GM08714 (cell line): Measurements from ENCODE around the gene HOXA5.

Experiments used
- H3K4me3 ChIP-seq: fragments of 200-500 bp; sonication (Bioruptor generic); 2 replicates; pipeline ENCODE4 v1.5.1; 2014; ENCODE audit warnings: mild to moderate bottlenecking, low read length, inconsistent platforms
- ZNF274 ChIP-seq: IDR thresholded peaks from 2 replicates; pipeline ENCODE4 v1.6.1; 2012; ENCODE audit warnings: mild to moderate bottlenecking, low read depth, low read length

HOXA5 gene

GRCh38 chr7:27093184-27093895, 50.1 kb downstream of the HOXA5 start:
- no peak overlapping the region for H3K4me3 ChIP-seq
- no peak for TF ChIP-seq ZNF274

DNA sequence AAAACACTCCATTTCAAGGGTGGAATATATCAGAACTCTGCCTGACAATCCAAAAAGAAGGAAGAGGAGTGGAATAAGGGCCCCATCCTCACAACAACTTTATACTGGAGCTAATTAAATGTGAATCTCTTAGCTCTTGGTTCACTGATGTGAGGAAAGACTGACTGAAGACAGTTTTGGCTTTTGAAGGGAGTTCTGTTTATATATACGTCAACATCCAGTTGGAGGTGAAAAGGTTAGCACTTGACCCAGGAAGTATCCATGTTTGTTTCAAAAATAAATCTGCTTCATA, 50.7 kb downstream of the HOXA5 start:
- TF ChIP-seq ZNF274: no peak
- H3K4me3 ChIP-seq: no peak overlapping the region

DNA sequence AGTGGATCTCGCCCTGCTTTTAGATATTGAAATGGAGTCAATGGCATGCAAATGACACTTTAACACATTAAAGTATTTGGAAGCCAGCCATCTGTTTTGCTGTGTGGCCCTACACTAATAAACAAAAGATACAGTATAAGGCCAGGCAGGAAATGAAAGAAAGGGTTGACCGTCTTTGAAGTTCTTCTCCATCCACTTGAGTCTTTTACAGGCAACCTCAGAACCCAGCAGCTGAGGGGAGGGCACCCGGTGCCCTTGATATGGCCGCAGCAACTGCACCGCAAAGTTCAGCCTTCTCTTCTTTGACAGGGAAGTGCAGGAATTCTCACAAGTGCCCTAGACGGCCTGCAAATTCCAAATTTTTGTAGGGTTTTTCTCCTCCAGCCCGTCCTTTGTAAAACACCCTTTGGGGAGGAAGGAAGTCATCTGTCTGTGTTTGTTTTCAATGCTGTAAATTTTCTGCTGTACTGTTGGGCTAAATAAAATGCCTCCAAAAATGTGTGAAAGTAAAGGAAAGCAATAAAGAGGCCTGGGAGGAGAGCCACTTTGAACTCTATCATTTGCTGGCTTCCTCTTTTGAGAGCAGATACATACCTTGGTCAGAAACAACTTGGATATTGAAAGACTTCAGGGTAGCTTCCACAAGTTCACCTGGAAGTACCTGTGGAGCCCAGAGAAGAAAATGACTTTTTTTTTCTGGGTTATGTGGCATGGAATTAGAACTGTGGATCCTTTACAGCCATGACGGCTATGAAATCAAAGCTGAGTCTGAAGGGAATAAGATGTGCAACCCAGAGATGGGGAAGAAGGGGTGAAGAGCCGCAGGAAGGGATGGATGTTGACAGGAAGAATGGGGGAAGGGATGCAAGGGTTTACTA, 51.3 kb downstream of the HOXA5 start:
- TF ChIP-seq ZNF274: no peak
- H3K4me3 ChIP-seq: no peak overlapping the region

DNA sequence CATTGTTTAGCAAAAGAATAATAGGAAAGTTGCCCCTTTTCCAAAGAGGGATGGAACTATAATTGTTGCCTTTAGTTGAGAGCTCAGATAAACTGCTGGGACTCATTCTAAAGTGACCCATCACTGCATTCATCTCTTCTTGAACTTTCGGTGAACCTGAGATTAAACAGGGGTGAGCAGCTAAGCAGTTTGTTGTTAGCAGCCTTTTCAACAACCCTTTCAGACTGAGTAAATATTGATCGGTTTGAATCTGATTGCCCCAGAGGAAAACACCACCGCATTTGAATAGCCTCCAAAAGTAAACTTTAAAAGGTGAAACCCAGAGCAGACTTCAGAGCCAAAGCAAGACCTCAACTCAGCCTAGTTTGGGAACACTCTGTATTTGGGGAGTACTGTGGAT, 52.4 kb downstream of the HOXA5 start:
- TF ChIP-seq ZNF274: no peak
- no peak overlapping the region for H3K4me3 ChIP-seq
